MM.1S (cell line): ENCODE data around the gene RPS10.

ENCODE experiments used
- CTCF ChIP-seq: fragments of 300-600 bp; sonication (generic); IDR thresholded peaks from 2 replicates; pipeline ENCODE4 v1.5.1; 2016; ENCODE audit warnings: antibody characterized with exemption, low read length, mixed read lengths
- EZH2 ChIP-seq: fragments of 300-600 bp; sonication (generic); optimal IDR thresholded peaks from 2 replicates; pipeline ENCODE3; 2017; ENCODE audit warnings: low read depth, mild to moderate bottlenecking, antibody characterized with exemption, low read length, mixed read lengths
- EZH2phosphoT487 ChIP-seq: fragments of 300-600 bp; sonication (generic); IDR thresholded peaks from 2 replicates; pipeline ENCODE4 v1.6.1; 2018; ENCODE audit warnings: antibody characterized with exemption, low read length

GRCh38 chr6:34475238-34475682 lies 49.4 kb upstream of the RPS10 start:
- TF ChIP-seq CTCF (no peak), EZH2 (no peak), EZH2phosphoT487 (no peak)
